Stimulated activated CD4-positive, alpha-beta T cell treated with anti-CD3 and anti-CD28 coated beads, TNF-alpha, amount 100 ng/mL, for 48 hours (primary cell): ENCODE data around the gene TANGO2.

Experiments used
- DNase-seq, 3 donors: peaks; one replicate each; pipeline ENCODE4 v3.0.0-alpha.2; 2020; ENCODE audit warnings: low read depth in 3 of 3

TANGO2 gene

DNA sequence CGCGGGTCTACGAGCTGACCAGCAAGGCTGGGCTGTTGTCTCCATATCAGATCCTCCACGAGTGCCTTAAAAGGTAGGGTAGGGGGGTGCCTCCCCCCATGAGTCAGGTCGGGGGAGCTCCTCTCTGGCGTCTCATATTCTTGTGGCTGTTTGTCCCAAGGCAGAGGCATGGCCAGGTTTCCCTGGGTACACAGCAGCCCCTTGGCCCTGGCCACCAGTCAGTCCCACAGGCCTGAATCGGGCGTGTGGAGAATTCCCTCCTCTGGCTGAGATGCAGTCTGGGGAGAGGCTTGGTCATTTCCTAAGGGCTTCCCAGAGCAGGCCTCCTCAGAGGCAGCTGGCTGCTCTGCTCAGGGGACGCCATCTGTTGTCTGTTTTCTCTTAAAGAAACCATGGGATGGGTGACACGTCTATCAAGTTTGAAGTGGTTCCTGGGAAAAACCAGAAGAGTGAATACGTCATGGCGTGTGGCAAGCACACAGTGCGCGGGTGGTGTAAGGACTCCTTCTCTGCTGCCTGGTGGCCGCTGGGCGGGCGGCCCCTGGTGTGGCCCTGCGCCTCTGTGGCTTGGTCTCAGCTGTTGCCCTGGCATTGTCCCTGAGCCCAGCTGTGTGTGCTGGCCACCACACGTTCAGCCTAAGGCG, 85.4 kb downstream of the TANGO2 start:
- DNase-seq = no peak

DNA sequence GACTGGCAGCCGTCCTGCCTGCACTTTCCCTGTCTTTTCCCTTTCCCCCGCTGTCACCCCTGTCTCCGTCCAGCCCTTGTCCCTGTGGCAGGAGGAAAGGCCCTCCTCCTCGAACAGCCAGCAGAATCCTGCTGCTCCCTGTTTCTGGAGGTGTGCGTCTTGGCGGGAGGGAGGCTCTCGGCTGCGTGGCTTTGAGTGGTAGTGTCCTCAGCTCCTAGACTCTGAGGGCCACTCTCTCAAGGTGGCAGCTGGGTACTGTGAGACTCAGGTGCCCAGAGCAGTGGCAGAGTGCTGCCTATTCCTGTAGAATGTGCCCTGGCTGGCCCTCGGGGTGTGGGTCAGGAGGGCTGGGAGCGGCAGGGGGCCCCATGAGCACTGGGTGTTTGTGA, 85.9 kb downstream of the TANGO2 start:
- no peak for DNase-seq

DNA sequence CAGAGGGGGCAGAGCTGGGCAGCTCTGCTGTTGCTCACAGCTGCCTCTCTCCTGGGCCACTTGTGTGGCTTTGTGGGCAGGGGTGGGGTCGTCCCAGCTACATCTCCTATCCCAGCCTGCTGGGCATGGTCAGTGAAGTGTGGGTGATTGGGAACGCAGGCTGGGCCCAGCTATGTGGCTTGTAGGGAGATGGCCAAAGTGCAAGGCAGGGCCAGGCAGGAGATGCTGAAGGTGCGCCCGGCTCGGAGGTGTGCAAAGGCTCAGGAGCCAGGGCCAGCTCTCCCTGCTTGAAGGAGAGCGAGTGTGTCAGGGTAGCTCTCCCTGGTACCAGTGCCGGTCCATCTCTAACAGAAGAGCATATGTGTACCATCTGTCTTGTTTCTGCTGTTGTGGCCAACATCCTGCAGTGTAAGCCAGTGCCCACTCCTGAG, 86.6 kb downstream of the TANGO2 start:
- no peak for DNase-seq

DNA sequence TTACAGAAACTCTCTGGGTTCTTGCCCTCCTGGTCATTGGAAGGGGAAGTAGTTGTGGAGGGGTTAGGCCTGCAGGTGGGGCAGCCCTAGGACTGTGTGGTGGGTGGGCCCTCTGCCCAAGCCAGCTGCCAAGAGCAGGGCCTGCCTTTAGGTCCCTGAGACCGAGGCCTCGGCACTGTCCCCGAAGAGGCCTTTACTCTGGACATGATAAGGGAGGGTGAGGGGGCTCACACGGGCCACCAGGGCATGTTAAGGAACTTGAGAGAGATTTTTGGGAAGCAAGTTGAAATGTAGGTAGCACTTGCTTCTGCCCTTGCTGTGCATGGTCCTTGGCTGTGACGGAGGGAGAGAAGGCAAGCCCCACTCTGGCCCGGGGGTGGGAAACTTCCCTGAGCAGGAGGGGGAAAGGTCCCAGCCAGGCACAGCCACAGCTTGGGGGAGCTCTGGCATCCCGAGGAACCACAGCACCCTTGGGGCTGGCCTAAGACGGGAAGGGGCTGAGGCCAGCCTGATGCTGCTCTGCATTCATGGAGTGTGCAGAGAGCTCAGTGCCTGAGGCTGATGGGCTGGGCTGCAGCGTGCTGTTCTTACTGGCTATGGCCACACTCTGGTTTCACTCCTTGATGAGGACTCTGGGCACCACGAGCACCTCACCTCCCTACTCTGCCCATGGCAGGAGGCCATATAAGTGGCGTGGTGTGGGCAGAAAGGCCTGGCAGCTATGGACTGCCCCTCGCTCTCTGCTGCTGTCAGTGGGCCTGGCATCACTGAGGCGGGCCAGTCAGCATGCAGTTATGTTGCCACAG, 87.2 kb downstream of the TANGO2 start:
- DNase-seq = no peak

DNA sequence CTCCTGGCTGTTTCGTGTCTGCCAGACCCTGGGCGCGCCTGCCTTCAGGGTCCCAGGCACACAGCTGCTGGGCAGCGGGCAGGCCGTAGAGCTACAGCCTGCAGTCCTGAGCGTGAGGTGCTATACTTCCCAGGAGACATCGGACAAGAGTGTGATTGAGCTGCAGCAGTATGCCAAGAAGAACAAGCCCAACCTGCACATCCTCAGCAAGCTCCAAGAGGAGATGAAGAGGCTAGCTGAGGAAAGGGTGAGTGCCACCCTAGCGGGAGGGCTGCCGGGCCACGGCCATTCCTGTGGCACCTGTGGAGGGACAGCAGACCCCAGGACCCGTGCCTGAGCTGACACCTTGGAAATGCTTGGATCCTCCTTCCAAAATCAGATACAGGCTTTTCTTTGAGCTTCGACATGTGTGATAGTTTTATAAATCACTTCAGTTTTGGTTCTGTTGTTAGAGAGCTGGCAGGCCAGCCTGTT, 87.9 kb downstream of the TANGO2 start:
- DNase-seq = no peak

DNA sequence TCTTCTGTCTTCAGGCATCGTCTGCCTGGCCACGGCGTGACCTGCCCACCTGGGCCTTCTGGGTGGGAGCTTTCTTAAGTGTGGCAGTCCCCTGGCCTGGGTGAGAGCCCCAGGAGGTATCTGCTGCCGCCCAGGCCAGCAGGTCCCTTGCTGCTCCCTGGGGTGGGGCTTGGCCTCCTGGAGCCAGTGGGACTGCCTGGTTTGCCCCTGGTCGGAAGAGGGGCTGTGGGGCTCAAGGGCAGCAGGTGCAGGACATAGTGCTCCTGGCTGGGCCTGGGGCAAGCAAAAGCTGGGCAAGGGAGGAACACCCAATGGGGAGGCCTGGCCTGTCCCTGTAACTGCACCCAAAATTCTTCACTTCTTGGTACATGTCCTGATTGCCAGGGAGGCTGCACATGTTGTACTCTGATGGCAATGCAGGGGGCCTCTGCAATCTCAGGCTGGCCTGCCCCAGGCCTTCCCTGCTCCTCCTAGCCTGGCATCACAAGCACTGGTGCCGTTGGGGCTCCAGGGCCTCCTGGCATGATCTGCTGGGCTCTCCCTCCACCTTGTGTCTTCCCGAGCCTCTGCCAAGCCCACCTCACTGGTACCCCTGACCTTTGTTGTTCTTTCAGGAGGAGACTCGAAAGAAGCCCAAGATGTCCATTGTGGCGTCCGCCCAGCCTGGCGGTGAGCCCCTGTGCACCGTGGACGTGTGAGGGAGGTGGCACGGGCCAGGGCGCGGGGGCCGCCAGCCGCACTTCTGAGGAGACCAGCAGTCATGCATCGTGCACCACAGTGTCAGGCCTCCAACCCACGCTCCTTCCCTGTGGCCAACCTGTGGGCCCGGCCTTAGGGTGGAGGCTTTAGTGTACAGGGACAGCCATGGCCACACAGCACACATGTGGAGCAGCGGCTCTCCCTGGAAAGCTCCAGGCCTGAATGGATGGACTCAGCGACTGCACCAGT, 88.8 kb downstream of the TANGO2 start:
- DNase-seq = no peak

DNA sequence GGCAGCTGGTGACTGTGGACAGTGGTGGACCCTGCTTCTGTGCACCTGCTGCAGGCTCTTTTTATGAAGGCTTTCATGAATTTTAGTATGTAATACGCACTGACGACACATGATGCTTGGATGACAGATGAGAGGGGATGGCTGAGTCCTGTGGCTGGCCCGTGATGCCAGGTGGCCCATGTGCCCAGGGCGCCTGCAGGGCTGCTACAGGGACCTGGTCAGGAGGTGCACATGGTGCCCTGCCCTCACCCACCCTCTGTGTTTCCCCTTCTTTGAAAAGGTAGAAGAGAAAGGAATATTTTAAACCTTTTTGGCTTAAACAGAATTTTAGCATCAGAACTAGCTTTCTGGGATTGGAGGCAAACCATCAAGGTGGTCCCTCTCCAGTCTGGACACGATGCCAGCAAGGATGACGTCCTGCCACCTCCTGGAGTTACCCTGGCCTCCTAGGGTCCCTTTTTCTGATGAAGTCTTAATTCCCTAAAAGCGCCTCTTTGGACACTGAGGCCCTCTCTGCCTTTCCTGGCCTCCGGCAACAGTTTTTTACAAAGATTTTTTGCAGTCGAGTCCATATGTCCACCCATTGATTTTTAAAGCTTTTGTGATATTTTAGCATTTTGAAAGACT, 89.6 kb downstream of the TANGO2 start:
- no peak for DNase-seq

DNA sequence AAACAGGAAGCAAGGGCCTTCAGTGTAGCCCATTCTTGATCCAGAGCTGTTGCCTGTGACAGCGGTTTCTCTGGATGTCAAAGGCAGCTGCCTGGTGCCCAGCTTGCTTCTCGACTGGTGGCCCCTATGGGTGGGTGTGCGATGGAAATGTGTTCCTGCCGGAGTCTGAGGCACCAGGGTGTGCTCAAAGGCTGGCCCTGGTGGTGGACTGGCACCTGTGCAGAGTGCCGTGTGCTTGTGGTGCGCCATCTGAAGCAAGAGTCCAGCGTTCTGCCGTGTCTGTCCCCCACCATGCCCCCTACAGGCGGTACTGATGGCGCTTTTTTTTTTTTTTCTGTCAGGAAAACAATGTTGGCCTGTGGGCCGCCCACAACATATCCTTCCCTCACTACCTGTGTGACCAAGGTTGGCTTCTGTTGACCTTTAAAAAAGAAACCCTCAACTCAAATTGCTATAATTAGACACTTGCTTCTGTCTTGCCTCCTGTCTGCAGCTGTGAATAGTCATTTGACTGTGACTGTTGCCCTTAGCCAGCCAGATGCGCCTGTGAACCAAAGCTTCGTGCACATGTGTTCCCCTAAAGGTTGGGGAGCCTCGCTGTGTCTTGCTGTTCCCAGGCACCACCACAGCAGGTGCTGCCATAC, 90.3 kb downstream of the TANGO2 start:
- DNase-seq = no peak

DNA sequence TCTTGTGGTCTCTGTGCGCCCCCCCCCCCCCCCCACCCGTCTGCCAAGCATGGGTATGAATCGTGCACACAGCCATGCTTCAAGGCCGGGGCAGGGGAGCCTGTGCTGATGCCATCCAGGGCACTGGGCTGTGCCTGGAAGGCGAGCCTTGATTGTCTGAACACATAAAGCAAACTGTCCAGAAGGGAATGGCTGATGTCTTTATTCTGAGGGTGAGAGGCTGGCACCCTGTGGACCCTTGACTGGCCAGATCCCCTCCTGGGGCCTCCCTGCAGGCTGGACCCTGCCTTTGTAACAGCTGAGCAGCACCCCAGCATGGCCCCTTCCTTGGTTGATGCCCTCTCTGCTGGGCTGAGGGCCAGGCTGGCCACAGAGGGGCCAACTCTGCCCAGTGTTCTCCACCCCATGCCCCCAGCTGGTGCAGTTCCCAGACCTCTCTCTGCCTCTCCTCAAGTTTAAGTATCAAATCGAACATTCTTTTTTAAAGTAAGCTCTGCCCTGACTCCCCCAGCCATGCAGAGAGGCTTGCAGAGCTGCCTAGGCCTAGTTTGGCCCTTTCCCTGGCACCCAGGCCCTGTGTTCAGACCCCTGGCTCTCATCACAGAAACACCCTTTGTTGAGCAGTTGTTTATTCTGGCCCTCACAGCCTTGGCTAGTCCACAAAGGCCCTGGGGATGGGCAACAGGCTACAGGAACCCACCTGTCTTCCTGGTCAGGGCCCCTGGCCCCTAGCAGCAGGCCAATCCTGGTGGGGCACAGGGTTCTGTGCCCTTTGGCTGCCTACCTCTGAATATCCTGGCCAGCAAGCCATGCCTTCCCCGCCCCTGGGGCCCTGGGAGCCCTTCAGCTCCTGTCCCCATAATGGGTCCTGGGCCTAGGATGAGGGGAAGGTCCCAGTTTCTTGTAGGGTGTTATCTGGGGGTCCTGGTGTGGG, 91.0 kb downstream of the TANGO2 start:
- no peak for DNase-seq

DNA sequence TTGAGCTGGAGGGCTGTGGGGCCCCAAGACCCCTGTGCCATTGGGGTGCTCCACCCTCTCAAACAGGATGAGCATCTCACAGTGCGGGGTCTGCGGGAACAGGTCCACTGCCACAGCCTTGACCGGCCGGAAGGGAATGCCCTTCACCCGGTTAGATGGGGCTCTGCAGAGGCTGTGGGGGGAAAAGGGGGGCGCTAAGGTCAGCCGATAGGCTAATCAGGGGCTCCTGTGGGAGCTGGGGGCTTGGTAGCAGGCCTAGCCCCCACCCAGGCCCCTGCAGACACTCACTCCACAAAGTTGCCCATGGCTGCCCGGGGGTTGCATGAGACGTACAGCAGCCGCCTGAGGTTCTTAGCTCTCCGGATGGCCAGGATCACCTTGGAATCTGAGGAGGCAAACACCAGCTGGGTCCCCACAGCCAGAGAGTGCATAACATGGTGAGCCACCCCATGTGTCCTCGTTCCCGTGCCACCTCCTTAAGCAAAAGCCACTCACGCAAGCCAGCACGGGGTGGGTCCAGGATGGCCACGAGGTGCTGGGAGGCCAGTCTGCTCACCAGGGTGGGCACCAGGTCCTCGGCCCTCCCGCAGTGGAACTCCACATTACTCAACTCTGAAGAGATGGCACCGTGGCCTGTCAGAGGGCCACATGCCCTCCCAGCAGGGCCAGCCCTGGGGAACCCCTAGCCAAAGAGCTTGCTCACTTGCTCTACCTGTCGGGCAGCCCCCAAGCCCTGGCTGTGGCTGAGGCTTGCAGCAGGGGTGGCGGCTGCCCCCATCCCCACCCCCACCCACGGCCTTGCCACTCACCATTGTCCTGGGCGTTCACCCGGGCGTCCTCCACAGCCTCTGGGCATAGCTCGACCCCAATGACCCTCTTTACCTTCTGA, 92.0 kb downstream of the TANGO2 start:
- no peak for DNase-seq

DNA sequence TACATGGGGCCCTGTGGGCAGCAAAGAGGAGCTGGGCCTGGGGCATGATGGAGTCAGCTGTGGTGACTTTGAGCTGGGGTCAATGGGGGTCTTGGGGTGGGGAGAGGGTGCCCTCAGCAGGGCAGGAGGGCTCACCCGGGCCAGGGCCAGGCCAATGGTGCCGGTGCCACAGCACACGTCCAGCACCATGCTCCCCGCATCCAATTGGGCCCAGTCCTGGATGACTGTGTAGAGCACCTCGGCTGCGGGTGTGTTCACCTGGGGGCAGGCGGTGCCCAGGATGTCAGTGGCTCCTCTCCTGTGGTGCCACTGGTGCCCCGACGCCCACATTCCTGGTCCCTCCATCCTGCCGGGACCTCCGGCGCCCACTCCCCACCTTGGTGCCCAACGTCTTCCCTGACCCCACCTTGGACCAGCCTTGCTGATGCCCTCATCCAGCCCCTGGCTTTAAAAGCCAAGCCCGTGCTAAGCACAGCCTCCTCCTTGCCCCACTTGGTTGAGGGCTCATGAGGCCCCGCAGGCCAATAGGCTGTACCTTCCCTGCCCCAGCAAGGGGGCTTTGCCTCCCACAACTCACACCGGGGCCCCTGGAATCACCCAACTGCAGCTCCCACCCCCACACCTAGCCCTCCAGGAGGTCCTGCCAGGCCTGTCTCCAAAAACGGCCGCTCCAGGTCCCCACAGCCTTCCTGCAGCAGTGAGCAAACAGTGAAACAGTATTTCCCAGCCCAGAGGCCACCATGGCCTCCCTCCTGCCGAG, 92.8 kb downstream of the TANGO2 start:
- DNase-seq = no peak

DNA sequence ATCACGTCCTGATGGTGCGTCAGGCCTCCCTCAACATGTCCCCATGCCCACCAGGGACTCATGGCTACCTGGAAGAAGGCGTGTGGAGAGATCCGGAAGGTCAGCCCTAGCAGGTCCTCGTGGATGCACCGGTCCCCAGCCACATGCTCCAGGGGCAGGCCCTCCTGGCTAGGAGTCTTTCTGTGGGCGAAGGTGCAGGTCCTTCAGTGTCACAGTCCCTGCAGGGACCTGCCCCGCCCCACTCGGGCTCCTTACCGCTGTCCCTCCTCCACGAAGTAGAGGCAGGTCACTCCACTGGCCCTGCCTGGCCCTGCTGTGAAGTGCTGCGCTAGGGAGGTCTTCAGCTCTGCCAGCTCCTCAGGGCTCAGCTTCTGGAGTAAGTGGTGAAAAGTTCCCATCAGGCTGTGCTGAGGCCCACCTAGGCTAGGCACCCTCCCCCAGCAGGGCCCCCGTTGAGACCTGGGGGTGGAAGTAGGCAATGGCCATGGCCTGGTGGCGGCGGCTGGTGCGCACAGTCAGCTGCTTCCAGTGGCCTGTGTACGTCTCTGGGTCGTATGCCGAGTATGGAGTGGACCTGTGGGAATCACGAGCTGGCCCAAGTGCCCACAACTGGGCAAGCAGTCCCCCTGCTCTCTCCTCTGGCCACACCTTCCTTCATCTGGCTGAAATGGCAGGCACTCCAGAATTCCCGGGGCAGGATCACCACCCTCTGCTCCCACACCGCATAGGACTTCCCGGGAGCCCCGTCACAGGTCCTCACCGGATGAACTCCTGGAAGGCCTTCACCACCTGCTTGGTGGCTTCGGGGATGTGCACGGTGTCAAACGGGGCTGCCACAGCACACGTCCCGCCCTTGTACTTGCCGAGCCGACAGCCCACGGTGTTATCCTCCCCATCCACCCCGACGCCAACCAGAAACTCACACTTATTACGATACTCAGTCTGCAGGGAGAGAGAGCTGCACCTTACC, 93.9 kb downstream of the TANGO2 start:
- no peak for DNase-seq

DNA sequence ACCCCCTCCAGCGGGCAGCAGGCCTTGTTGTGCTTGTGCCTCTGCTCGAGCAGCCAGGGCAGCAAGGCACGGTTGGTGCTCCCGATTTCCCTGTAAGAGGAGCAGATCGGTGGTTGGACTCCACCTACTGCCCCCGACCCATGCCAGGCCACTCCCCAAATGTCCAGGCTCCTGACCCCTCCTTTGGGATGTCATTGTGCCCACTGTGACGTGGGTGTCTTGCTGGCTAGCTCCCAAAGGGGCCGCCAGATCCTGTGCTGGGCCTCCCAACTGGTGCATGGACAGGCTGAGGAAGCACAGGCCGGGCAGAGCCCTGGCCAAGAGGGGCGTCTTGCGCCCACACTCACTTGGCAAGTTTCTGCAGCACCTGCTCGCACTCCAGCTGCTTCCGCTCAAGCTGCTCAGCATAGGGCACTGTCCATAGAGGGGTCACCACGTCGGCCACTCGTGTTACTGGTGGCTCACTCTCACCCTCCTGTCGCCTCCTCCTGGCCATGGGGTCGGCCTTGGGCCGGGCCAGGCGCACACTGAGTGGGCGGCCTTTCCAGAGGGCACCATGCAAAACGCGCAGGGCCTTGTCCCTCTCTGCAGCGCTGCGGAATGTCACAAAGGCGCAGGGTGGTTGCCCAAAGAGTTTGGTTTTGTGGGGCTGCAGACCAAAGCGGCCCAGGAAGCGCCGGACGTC, 94.9 kb downstream of the TANGO2 start, which contains the start of gene RANBP1:
RANBP1 (plus strand) TSS at position 414 of the 685 bp plus-strand sequence; CDS start at position 495, 81 bp downstream.
- no peak for DNase-seq

DNA sequence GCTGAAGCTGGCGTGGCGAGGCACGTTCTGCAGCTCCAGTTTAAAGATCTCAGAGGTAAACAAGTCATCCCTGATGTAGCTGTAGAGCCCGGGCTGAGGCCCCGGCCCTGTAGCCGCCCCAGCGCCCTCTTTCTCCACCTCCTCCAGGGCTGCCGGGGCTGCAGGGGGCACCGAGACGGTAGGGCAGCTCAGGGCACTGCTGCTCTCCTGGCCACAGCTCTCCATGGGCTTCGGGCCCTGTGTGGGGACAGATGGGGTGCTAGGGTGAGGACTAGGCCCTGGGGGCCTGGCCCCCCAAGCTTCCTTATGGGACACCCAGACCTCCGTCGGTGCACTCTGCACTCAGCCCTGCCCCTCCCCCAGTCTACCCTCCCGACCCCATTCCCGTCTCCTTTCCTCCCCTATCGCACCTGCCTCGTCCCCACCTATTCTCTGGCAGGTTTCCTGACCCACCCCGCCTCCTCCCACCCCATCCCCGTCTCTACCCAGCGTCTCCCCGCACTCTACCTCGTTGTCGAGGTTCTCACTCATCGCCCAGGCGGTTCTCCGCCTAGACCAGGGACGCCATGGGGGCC, 95.6 kb downstream of the TANGO2 start:
- DNase-seq = no peak
